Stomach (tissue), 9 donors: ENCODE results near the gene STN1. TPM values are rescaled to one million over a fixed set of nuclear protein-coding genes. Genes with fewer than 3 reads are reported as not detected.

Source experiments
- DNase-seq, 2 donors: peaks; one replicate each; pipeline versions ENCODE4 v3.0.0 to v3.0.0-alpha.2; 2013 to 2019
- H3K27ac ChIP-seq, 5 donors: fragments of 200-600 bp in 4 of 5; sonication (generic) in 4 of 5; one replicate each; pipeline ENCODE4 v1.5.1; 2013 to 2019; ENCODE audit warnings: mild to moderate bottlenecking in 1 of 5, moderate library complexity in 1 of 5
- H3K27me3 ChIP-seq, 3 donors: fragments of 200-600 bp; sonication (generic); one replicate each; pipeline ENCODE4 v1.5.1; 2017 to 2019; ENCODE audit warnings: mixed run types in 1 of 3
- H3K36me3 ChIP-seq, 4 donors: fragments of 200-600 bp; sonication (generic); 1 replicate in 3 of 4; 2 replicates in 1 of 4; pipeline ENCODE4 v1.5.1; 2016 to 2019
- H3K4me1 ChIP-seq, 4 donors: fragments of 200-600 bp; sonication (generic); one replicate each; pipeline ENCODE4 v1.5.1; 2016 to 2019
- H3K4me3 ChIP-seq, 4 donors: fragments of 200-600 bp; sonication (generic) in 3 of 4; one replicate each; pipeline ENCODE4 v1.5.1; 2016 to 2019; ENCODE audit warnings: mild to moderate bottlenecking in 1 of 4
- H3K9me3 ChIP-seq, 4 donors: fragments of 200-600 bp; sonication (generic); one replicate each; pipeline ENCODE4 v1.5.1; 2016 to 2019
- CTCF ChIP-seq, 7 experiments: fragments of 450-650 bp in 4 of 7; fragments of 200-600 bp in 3 of 7; sonication (generic) in 3 of 7; IDR thresholded peaks; one replicate each; pipeline ENCODE4 v1.5.1; 2016 to 2019; ENCODE audit warnings: antibody characterized with exemption in 7 of 7, control low read depth in 2 of 7, mild to moderate bottlenecking in 1 of 7
- EP300 ChIP-seq: sonication (generic); formaldehyde crosslinking; IDR thresholded peaks from one replicate; pipeline ENCODE4 v1.6.1; 2017; ENCODE audit warnings: antibody characterized with exemption
- POLR2A ChIP-seq, 4 donors: fragments of 450-650 bp; IDR thresholded peaks; one replicate each; pipeline ENCODE4 v1.6.1; 2016; ENCODE audit warnings: antibody characterized with exemption in 4 of 4, control low read depth in 2 of 4, mild to moderate bottlenecking in 1 of 4, moderate library complexity in 1 of 4
- POLR2AphosphoS5 ChIP-seq, 3 donors: sonication (generic); formaldehyde crosslinking; IDR thresholded peaks; one replicate each; pipeline ENCODE4 v1.6.1; 2016; ENCODE audit warnings: antibody characterized with exemption in 3 of 3
- WGBS, 5 donors: extraction: QIAGEN DNeasy Blood & Tissue Kit in 3 of 5; methylation state at CpG; one replicate each; pipeline versions ENCODE4 v1.1.5 to v1.1.7; 2013 to 2018; 5-methylcytosine and 5-hydroxymethylcytosine counted together
- intact Hi-C: fragments of 100-400 bp; cut with DNase I; formaldehyde crosslinking; loops from one replicate; pipeline ENCODE4 v1.15.1; 2023; ENCODE audit warnings: low total_unique reads
- polyA plus RNA-seq, 3 donors: library from polyadenylated mRNA; stranded (reverse); fragments of 200-250 nt; gene quantifications; one replicate each; pipeline ENCODE4 v1.2.3, GENCODE V29; 2013
- total RNA-seq, 5 donors: library from RNA; depleted of rRNA; stranded (reverse); fragments of >200 nt; gene quantifications; one replicate each; pipeline versions ENCODE4 v1.1.0 to v1.2.3, GENCODE V29; 2014 to 2016
- donor health status: healthy with polysubstance abuse.
- donor health status: Bipolar disorder and iron deficiency.
- donor health status: healthy.

Gene STN1
- total and polyA plus RNA-seq, 8 donors, result 0.45 to 41.1 (median 20.5) TPM

DNA sequence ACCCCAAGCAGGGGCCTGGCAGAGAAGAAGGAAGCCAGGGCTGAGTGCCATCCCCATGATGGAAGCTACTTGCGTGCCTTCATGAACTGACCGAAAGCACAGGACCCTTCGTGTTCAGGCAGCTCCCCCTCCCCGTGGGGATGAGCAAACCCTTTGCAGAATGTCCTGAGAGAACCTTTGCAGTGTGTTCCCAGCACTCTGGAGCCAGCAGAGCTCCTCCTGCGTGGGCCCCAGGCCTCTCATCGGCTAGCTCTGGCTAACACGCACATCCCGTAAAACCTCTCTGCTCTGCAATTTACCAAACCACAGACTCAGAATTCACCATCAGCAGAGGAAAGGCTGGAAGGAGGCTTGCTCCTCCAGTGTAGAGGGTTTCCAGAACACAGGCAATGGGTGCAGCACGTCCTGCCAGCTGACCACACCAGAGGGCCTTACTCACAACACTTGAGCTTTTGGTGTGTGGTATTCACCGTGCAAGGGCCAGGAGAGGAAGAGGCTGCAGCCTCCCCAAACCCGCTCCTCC, 65.7 kb downstream of the STN1 start:
- intact Hi-C loops, result no loop called here
- no peak overlapping the region for H3K4me3 ChIP-seq
- no peak for DNase-seq
- peaks cover 0 to 22% (median 0%) of the 10 kb centered on the region in 3 donors for H3K27me3 ChIP-seq
- H3K36me3 ChIP-seq, result no peaks in the 10 kb centered on the region
- peaks cover 56 to 72% (median 70%) of the 10 kb centered on the region in 4 donors for H3K4me1 ChIP-seq
- TF ChIP-seq CTCF (IDR thresholded peaks at IDR 0.05) (no peak), POLR2AphosphoS5 (IDR thresholded peaks at IDR 0.05) (peak in 1 of 3 donors; percentile 27), EP300 (no peak)
- no peaks in the 10 kb centered on the region for H3K9me3 ChIP-seq
- H3K27ac ChIP-seq, result peak overlapping the region; percentile 25 to 83 (median 78)
- WGBS, 5 donors, result 57 to 75% (median 68%) methylated on average over 7 to 11 of the region's 11 CpGs

- TF ChIP-seq CTCF (IDR thresholded peaks at IDR 0.05) (no peak), POLR2AphosphoS5 (IDR thresholded peaks at IDR 0.05) (no peak), EP300 (no peak), POLR2A (IDR thresholded peaks at IDR 0.05) (no peak)
- no peak overlapping the region for H3K4me3 ChIP-seq
- H3K9me3 ChIP-seq, result no peaks in the 10 kb centered on the region
- H3K4me1 ChIP-seq, result peaks cover 54 to 74% (median 68%) of the 10 kb centered on the region in 4 donors
- no peak for DNase-seq
- peaks cover 0 to 21% (median 0%) of the 10 kb centered on the region in 3 donors for H3K27me3 ChIP-seq
- peak overlapping the region; percentile 7 to 83 (median 78) for H3K27ac ChIP-seq
- intact Hi-C loops, result no loop called here
- H3K36me3 ChIP-seq, result no peaks in the 10 kb centered on the region
- 63 to 87% (median 68%) methylated on average over 4 of the region's 4 CpGs for WGBS, 5 donors
Observed at GRCh38 chr10:103851261-103851660, 66.7 kb downstream of the STN1 start.

GRCh38 chr10:103850572-103850895, 67.5 kb downstream of the STN1 start:
- no peak overlapping the region for H3K4me3 ChIP-seq
- H3K36me3 ChIP-seq, result no peaks in the 10 kb centered on the region
- no peak for TF ChIP-seq POLR2A (IDR thresholded peaks at IDR 0.05)
- TF ChIP-seq POLR2AphosphoS5 (IDR thresholded peaks at IDR 0.05), result peak in 1 of 3 donors; percentile 0
- 53 to 69% (median 60%) methylated on average over 3 of the region's 3 CpGs for WGBS, 5 donors
- no peaks in the 10 kb centered on the region for H3K9me3 ChIP-seq
- intact Hi-C loops, result no loop called here
- peak overlapping the region in 4 of 5 donors; percentile 66 to 83 (median 80) for H3K27ac ChIP-seq
- peaks cover 47 to 74% (median 62%) of the 10 kb centered on the region in 4 donors for H3K4me1 ChIP-seq
- peaks cover 0 to 13% (median 0%) of the 10 kb centered on the region in 3 donors for H3K27me3 ChIP-seq
- DNase-seq, result no peak

GRCh38 chr10:103849880-103850571, 68.0 kb downstream of the STN1 start:
- H3K27ac ChIP-seq, result peak overlapping the region; percentile 2 to 83 (median 78)

More at GRCh38 chr10:103849880-103850571, 68.0 kb downstream of the STN1 start:
- DNase-seq, result no peak
- no peaks in the 10 kb centered on the region for H3K36me3 ChIP-seq
- H3K4me3 ChIP-seq, result no peak overlapping the region
- intact Hi-C loops, result no loop called here
- WGBS, 5 donors, result 54 to 63% (median 59%) methylated on average over 8 of the region's 8 CpGs
- H3K4me1 ChIP-seq, result peaks cover 47 to 74% (median 62%) of the 10 kb centered on the region in 4 donors
- no peaks in the 10 kb centered on the region for H3K9me3 ChIP-seq
- TF ChIP-seq POLR2AphosphoS5 (IDR thresholded peaks at IDR 0.05), result peak in 1 of 3 donors; percentile 17
- no peak for TF ChIP-seq CTCF (IDR thresholded peaks at IDR 0.05)
- H3K27me3 ChIP-seq, result peaks cover 0 to 9% (median 0%) of the 10 kb centered on the region in 3 donors
